GM19099 (cell line): ENCODE data around the gene NUP35.

Source experiments
- POLR2A ChIP-seq: IDR thresholded peaks from 3 replicates; pipeline ENCODE4 v1.6.1; 2011; ENCODE audit warnings: low read depth; ENCODE audit not compliant: insufficient read length; ENCODE audit errors: extremely low read depth

The NUP35 gene

GRCh38 chr2:183123117-183123958 lies 905 bp upstream of the NUP35 start:
- TF ChIP-seq POLR2A: no peak

GRCh38 chr2:183123959-183124221 lies 353 bp upstream of the NUP35 start:
- TF ChIP-seq POLR2A: no peak

DNA sequence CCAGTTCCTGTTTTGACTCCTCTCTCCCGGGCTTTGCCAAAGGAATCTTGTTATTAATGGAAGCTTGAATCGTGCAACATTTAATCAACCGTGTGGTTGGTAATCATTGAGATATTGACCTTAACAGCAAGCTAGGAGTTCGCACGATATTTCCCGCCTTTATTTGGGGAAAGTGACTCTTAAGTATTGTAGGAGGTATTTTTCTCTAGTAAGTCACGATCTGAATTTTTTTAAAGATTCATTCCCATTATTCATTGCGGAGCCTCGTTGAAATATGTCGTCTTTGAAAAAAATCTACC lies 663 bp downstream of the NUP35 start:
- no peak for TF ChIP-seq POLR2A

DNA sequence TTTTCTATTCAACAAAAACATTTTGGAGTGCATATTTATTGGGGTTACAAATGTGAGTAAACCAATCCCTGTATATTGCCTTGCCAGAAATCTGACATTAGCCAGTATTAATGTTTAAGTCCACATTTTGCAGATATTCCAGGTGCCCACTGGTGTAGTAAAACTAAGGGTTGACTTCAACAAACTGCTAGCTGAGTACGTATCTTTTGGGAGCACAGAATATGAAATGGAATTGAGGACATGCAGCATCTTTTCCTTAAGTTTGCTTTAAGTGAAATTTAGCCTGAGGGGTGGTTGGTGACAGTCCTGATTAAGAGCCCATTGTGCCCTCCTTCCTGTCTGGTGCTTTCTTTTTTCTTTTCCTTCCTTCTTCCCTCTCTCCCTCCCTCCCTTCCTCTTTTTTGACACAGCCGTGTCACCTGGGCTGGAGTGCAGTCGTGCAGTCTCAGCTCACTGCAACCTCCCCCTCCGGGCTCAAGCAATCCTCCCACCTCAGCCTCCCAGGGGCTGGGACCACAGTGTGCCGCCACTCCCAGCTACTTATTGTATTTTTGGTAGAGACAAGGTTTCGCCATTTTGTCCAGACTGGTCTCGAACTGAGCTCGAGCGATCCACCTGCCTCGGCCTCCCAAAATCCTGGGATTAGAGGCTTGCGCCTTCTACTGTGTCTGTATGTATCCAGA lies 1.6 kb downstream of the NUP35 start:
- no peak for TF ChIP-seq POLR2A

DNA sequence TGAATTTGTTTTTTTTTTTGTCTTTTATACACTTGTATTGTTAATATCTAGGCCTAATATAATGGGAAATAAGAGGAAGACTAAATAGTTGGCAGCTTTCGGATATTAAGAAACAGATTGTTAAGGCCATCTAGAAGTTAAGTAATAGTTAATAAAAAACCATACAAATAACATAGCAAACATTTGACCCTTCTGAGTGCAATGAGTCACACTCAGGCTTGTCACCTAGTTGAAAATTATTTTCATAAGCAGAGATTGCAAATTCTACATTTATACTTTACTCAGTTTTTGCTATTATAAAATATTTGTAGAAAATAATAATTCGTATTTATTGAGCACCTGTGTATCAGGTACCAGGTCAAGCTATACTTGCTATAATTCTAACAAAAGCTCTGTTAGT lies 2.4 kb downstream of the NUP35 start:
- no peak for TF ChIP-seq POLR2A

GRCh38 chr2:183134016-183134415 lies 9.8 kb downstream of the NUP35 start:
- no peak for TF ChIP-seq POLR2A

DNA sequence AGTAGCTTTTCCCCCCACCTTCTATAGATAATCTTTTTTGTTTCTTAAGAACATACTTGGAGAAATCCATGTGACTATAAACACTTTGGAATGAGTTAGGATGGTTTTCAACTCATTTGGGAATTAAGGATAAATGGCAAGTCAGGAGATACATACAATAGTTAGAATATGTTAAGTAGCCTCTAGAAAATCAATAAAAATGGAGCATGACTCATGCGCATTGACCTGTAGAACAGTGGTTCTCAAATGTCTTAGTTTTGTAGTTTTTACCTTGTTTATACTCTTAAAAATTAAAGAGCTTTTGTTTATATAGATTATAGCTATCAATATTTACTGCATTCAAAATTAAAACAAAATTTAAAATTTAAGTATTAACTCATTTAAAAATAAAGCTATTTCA lies 24.7 kb downstream of the NUP35 start:
- TF ChIP-seq POLR2A: no peak

DNA sequence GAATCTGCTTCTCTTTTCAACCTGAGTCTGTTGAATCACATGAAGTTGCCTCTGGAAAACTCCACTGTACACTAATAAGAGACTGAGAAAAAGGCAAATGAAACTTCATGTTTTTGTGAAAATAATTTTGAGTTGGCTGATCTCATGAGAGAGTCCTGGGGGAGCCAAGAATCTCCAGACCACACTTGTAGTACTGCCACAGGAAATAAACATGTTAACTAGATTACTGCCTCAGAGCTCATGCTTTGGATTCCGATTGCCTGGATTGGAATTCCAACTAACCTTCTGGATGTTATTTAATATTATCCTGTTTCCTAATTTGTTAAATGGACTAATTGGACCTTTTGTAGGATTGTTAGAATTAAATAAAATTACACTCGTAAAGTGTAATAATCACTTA lies 25.2 kb downstream of the NUP35 start:
- TF ChIP-seq POLR2A: no peak

DNA sequence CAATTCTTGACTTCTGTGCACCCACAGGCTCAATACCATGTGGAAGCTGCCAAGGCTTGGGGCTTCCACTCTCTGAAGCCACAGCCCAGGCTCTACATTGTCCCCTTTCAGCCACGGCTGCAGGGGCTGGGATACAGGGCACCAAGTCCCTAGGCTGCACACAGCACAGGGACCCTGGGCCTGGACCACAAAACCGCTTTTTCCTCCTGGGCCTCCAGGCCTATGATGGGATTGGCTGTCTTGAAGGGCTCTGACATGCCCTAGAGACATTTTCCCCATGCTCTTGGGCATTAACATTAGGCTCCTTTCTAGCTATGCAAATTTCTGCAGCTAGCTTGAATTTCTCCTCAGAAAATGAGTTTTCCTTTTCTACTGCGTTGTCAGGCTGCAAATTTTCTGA lies 29.7 kb downstream of the NUP35 start:
- no peak for TF ChIP-seq POLR2A

DNA sequence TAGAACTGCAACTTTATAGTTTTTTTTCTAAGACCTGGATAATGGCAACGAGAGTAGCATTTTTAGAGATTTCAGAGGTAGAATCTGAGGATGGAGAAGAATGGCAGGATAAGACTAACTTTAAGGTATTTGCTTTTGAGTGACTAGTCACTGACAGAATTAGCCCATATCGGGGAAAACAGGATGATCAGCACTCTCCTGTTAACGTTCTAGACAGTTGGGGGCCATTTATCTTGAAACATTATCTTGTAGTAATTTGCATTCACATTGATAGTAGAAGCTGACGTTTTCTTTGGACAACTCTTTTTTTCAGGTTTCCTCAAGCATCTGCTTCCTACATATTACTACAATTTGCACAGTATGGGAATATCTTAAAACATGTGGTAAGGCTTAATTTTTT lies 32.9 kb downstream of the NUP35 start:
- TF ChIP-seq POLR2A: no peak

DNA sequence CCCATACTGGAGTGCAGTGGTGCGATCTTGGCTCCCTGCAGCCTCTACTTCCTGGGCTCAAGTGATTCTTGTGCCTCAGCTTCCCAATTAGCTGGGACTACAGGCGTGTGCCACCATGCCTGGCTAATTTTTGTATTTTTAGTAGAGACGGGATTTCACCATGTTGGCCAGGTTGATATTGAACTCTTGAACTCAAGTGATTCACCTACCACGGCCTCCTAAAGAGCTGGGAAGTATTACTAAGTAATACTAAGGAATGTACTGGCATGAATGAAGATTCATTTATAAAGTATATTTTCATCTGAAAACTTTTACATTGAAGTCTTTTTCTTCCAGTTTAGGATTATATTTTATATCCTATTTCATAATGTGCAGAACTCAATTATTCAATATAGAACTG lies 38.1 kb downstream of the NUP35 start:
- no peak for TF ChIP-seq POLR2A

GRCh38 chr2:183163821-183164649 lies 39.8 kb downstream of the NUP35 start:
- TF ChIP-seq POLR2A: no peak

- no peak for TF ChIP-seq POLR2A
Observed at GRCh38 chr2:183164650-183165015, 40.4 kb downstream of the NUP35 start.

DNA sequence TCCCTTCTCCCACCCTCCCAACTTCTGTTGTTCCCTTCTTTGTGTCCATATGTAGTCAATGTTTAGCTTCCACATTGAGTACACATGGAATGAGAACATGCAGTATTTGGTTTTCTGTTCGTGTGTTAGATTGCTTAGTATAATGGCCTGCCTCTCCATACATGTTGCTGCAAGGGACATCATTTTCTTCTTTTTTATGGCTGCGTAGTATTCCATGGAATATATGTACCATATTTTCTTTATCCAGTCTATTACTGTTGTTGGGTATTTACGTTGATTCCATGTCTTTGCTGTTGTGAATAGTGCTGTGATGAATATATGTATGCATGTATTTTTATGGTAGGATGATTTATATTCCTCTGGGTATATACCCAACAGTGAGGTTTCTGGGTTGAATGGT lies 42.0 kb downstream of the NUP35 start:
- no peak for TF ChIP-seq POLR2A

DNA sequence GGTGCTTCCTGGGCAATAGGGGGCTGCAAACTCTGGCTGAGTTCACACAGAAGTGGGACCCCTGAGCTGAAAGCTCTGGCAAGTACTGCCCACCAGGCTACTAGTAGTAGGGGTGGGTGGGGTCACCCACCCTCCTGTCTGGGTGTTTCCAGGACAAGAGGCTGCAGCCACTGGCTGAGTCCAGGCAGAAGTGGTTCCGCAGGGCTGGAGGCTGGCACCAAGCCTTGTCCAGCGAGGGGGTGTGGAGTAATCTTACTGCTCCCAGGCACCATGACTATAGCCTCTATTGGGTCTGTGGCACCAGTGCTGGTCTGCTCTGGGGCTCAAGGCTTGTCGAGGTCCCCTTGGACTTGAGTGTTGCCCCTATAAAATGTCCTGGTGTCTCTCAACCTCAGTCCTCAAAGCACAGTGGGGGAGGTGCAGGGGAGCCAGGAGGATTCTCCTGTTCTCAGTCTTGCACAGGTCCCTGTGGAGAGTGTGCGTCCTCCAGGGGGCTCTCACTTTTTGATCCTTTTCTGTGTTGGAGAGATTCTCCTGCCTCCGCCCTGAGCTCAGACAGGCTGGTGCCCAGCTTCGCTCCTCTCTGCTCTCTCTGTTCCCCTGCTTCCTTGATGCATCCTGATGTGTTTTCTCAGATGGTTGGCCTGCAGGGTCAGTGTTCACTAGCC lies 48.1 kb downstream of the NUP35 start:
- no peak for TF ChIP-seq POLR2A

DNA sequence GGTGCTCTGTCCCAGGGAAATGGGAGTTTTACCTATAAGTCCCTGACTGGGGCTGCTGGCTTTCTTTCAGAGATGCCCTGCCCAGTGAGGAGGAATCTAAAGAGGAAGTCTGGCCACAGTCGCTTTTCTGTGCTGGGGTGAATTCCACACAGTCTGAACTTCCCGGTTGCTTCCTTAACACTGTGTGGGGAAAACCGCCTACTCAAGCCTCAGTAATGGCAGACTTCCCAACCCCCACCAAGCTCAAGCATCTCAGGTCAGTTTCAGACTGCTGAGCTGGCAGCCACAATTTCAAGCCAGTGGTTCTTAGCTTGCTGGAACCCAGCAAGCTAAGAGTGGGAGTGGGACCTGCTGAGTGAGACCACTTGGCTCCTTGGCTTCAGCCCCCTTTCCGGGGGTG lies 54.9 kb downstream of the NUP35 start:
- TF ChIP-seq POLR2A: no peak

- no peak for TF ChIP-seq POLR2A
Observed at GRCh38 chr2:183185534-183185933, 61.3 kb downstream of the NUP35 start.
